Activated gamma-delta T cell (primary cell): ENCODE measurements around the gene CCR3.

Experiments used
- DNase-seq: peaks from one replicate; lab custom pipeline; 2025; lab: John Stamatoyannopoulos, UW

The CCR3 gene

DNA sequence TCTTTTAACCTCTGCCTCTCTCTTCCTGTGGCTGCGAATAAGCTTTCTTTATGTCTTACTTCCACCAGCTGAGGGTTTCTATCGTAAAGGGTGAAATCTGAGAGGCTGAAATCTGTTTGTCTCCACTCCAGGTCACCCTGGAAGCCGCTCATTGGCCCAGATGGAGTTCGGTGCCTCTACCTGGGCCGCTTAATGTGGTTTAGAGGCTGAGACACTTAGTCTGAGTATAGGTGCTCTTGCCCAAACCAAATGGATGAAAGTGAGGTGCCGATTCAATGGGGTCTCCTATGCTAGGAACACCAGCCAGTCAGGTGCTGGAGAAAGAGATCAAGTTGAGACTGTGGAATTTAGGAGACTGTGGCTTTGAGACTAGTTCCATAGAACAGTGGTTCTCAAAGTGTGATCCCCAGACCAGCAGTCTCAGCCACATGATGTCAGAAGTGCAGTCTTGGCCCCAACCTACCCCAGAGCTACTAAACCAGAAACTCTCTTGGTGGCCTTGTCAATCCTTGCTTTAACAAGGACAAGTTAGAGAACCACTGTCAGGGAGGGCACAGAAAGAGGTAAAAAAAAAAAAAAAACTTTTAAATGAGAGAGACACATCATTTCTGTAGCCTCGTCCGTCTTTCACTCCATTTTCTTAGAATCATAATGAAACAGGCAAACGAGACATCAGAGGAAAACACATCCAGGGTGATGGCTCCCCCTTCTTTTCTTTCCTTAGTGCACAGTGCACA, 56.8 kb downstream of the CCR3 start:
- DNase-seq, result no peak

DNA sequence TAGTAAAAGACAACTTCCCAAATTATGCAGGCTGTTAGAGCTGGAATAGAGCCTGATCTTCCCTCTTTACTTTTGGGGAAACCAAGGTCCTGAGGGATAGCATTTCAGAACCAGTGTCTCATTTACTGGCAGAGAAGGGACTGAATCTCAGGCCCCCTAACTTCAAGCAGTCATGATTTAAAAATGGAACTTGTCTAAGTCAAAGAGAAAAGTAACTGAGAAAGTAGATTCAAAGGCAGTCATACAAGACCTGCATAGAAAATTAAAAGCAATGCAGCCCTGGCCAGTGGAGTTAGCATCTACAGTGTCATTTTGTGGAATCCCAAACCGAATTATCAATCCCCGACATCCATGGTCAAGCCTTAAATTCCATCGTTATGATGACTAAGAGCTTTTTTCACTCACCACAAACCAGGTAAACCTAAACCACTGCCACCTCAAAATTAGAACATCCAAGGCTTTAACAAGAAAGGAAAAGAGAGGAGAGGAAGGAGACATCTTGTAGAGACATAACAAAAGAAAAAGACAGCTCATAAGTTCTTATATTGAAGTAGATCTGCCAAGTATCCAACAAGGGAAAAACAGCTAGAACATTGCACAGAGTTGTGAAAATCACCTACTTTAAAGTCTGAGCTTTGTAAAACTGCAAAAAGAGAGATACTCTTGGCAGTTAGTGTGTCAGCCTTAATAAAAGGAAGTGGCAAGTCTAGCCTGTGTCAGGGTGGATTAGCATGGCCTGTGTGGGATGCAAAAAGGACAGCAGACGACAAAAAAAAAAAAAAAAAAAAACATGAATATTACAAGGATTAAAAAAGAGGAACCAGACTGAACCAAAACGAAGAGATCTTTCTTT, 57.6 kb downstream of the CCR3 start:
- no peak for DNase-seq

DNA sequence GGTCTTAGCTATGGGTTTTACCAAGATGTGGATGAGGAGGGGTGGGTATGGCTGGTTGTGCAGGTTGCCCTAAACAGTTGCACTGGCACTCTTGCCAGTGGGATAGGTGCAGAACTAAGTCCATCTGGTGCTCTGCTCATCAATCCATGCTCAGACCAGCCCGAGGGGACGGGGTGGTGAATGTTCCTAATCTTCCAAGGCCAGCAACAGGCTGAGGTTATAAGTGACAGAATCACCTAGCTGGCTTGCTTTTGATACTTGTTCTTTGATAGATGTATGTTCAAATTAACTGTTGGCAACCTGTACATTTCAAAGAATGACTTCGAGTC, 58.2 kb downstream of the CCR3 start:
- no peak for DNase-seq

DNA sequence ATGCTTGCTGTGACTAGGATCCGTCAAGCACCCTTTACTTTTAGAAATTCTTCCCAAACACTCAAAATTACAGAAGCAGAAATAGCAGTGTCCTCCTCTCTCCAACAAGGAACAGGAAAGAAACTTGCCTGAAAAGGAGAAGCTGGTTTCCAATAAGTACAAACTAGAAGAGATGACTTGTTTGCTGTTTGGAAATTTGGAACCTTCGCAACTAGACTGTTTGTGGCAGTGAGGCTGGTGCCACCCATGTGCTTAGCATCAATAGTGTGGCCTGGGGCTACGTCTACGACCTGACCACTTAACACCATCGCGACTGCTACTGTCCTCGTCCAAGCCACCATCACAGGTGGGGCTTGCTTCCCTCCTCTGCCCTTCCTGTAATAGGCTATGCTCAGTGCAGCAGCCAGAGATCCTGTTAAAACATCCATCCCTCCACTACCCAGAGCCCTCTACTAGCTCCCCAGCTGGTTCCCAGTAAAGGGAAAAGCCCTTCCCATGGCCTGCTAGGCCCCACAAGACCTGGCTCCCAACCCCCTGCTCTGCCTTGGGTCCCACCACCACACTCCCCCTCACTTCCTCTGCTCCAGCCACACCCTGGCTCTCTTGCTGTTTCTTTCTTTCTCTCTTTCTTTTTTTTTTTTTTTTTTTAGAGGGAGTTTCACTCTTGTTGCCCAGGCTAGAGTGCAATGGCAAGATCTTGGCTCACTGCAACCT, 59.0 kb downstream of the CCR3 start:
- DNase-seq, result no peak

DNA sequence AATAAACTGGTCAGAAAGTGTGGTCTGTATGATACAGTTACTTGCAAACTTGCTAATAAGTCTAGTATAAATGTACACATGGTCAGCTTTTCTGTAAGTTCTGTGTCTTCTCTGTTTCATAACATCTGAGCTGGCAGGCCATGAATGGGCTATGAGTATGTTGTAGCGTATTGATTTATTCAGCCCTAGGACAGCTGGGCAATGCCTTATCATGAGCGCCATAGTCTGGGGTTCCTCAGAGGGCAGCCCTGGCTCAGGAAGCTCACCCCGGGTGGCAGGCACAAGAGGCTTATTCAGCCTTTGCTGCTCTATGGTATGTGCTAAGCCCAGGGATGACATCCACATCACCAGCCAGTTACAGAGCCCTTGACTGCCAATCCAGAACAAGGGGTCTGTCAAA, 61.0 kb downstream of the CCR3 start:
- no peak for DNase-seq

DNA sequence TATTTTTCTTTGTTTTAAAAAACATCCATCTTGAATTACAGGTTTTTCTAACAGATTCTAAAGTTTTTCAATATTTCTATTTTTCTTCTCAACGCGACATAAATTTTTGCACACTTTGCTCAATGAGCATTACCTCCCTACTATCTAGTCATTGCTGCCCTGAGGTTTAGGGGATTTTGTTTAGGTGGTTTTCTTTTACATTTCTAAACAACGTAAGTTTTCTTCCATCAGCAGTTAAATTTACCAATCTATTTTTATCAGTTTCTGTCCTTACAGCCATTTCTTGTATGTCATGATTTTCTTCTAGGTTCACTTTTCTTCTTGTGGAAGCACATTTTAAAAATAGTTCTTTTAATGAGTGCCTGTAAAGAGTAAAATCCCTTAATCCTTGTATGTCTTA, 62.5 kb downstream of the CCR3 start:
- DNase-seq, result no peak

DNA sequence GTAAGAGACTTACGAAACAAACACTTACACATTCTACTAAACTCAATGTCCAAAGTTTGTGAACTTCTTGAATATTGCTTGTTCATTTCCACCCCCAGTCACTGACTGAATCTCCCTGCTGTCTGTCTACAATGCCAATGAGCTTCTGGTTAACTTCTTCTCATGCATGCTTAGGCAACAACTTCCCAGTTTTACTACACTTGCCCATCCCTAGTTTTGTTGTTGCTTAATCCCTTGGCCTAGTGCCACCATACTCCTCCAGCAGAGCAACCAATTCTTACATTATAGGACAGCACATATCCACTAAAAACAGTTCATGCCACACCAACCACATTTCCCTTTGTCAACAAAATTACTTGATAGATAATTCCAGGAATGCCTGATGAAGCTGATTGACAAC, 70.7 kb downstream of the CCR3 start:
- DNase-seq, result no peak

DNA sequence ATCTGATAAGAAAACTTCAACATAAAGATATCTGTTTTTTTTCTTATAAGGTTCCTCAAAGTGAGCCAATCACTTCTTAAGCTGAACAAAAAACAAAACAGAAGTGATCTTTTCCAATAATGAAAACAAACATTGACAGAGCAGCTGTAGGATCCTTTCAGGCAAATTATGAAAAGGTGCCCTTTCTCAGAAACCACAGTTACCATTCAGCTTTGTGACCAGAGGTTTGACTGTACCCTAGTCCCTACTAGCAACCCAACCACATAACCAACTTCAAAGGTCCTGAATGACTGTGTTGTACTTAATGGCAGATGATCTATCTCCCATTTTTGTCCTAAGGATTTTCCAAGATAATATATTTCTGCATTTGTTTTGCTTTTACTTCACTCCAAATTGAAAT, 72.3 kb downstream of the CCR3 start:
- DNase-seq, result no peak

DNA sequence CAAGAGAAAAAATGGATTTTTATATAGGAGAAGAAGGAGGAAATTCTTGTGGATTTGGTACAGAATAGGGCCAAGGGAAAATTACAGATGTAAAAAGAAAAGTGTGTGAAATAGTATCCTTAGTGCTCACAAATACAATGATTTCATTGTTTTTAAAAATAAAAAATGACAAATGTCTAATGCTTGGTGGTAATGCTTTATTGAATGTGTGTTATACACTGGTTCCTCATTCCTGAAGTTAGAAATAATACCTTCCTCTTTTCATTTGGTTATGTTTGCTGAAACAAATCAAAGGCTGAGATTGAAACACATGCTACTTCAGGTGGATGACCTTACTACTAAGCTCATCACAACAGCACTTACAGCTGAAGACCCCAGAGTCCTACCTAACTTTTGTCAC, 73.9 kb downstream of the CCR3 start:
- no peak for DNase-seq
